H9 (cell line): ENCODE results near the gene FSHR. TPM values are rescaled to one million over a fixed set of nuclear protein-coding genes. Genes with fewer than 3 reads are reported as not detected.

ENCODE experiments used
- DNase-seq: peaks from one replicate; pipeline ENCODE4 v3.0.0-alpha.2; 2017
- H2AFZ ChIP-seq: one replicate; pipeline ENCODE4 v1.6.1; 2013; ENCODE audit warnings: mild to moderate bottlenecking, low read length, control low read depth, moderate library complexity
- H2AK5ac ChIP-seq: 2 replicates; pipeline ENCODE4 v1.6.1; 2013; ENCODE audit warnings: low read length, control low read depth, mixed read lengths; ENCODE audit not compliant: insufficient read length
- H2BK120ac ChIP-seq: one replicate; pipeline ENCODE4 v1.6.1; 2013; ENCODE audit warnings: low read depth, mild to moderate bottlenecking, low read length, control low read depth, inconsistent platforms; ENCODE audit not compliant: poor library complexity, severe bottlenecking
- H2BK12ac ChIP-seq: 2 replicates; pipeline ENCODE4 v1.6.1; 2013; ENCODE audit warnings: low read length, control low read depth, mixed read lengths, low read depth; ENCODE audit not compliant: insufficient read length
- H2BK15ac ChIP-seq: 2 replicates; pipeline ENCODE4 v1.6.1; 2013; ENCODE audit warnings: low read depth, low read length, control low read depth
- H2BK20ac ChIP-seq: one replicate; pipeline ENCODE4 v1.6.1; 2013; ENCODE audit warnings: low read depth, mild to moderate bottlenecking, low read length, control low read depth, inconsistent platforms; ENCODE audit not compliant: poor library complexity, severe bottlenecking
- H2BK5ac ChIP-seq: 2 replicates; pipeline ENCODE4 v1.6.1; 2013; ENCODE audit warnings: low read length, control low read depth, mixed read lengths; ENCODE audit not compliant: insufficient read length
- H3K14ac ChIP-seq: 2 replicates; pipeline ENCODE4 v1.6.1; 2013; ENCODE audit warnings: low read length, control low read depth; ENCODE audit not compliant: insufficient read depth
- H3K18ac ChIP-seq: 2 replicates; pipeline ENCODE4 v1.6.1; 2013; ENCODE audit warnings: low read depth, mild to moderate bottlenecking, mixed read lengths, low read length, control low read depth; ENCODE audit not compliant: insufficient read length
- H3K23ac ChIP-seq: 2 replicates; pipeline ENCODE4 v1.6.1; 2013; ENCODE audit warnings: low read length, control low read depth, mixed read lengths, low read depth; ENCODE audit not compliant: insufficient read length
- H3K23me2 ChIP-seq: 2 replicates; pipeline ENCODE4 v1.6.1; 2013; ENCODE audit warnings: low read depth, mild to moderate bottlenecking, mixed read lengths, low read length, control low read depth; ENCODE audit not compliant: insufficient read length, poor library complexity, severe bottlenecking
- H3K27ac ChIP-seq: 2 replicates; pipeline ENCODE4 v1.5.1; 2013; ENCODE audit warnings: low read length, control low read depth, mixed read lengths, low read depth; ENCODE audit not compliant: insufficient read length
- H3K27me3 ChIP-seq: 2 replicates; pipeline ENCODE4 v1.6.1; 2013; ENCODE audit warnings: low read length, control low read depth, inconsistent platforms; ENCODE audit not compliant: insufficient read depth
- H3K4ac ChIP-seq: 2 replicates; pipeline ENCODE4 v1.6.1; 2013; ENCODE audit warnings: low read depth, mild to moderate bottlenecking, control low read depth, inconsistent platforms, low read length, moderate library complexity
- H3K4me1 ChIP-seq: 2 replicates; pipeline ENCODE4 v1.6.1; 2013; ENCODE audit warnings: low read length, control low read depth, inconsistent platforms; ENCODE audit not compliant: insufficient read depth
- H3K4me2 ChIP-seq: 2 replicates; pipeline ENCODE4 v1.6.1; 2013; ENCODE audit warnings: low read length, control low read depth, mixed read lengths; ENCODE audit not compliant: insufficient read length, insufficient read depth
- H3K56ac ChIP-seq: 2 replicates; pipeline ENCODE4 v1.6.1; 2013; ENCODE audit warnings: low read depth, mild to moderate bottlenecking, mixed read lengths, low read length, control low read depth; ENCODE audit not compliant: insufficient read length
- H3K79me1 ChIP-seq: 2 replicates; pipeline ENCODE4 v1.6.1; 2013; ENCODE audit warnings: low read depth, mild to moderate bottlenecking, moderate library complexity, low read length, control low read depth, inconsistent platforms; ENCODE audit not compliant: insufficient read depth, poor library complexity, severe bottlenecking
- H3K79me2 ChIP-seq: 2 replicates; pipeline ENCODE4 v1.6.1; 2013; ENCODE audit warnings: low read length, control low read depth, inconsistent platforms; ENCODE audit not compliant: insufficient read depth
- H3K9ac ChIP-seq: 2 replicates; pipeline ENCODE4 v1.6.1; 2013; ENCODE audit warnings: low read length, control low read depth, mixed read lengths; ENCODE audit not compliant: insufficient read length; ENCODE audit errors: extremely low read depth
- H3K9me3 ChIP-seq: one replicate; pipeline ENCODE4 v1.6.1; 2013; ENCODE audit warnings: low read depth, low read length, inconsistent platforms; ENCODE audit not compliant: control insufficient read depth
- H3T11ph ChIP-seq: one replicate; pipeline ENCODE4 v1.6.1; 2013; ENCODE audit warnings: mild to moderate bottlenecking, low read length, control low read depth, inconsistent platforms
- H4K20me1 ChIP-seq: one replicate; pipeline ENCODE4 v1.6.1; 2013; ENCODE audit not compliant: control insufficient read depth, insufficient read length, insufficient read depth
- H4K5ac ChIP-seq: 2 replicates; pipeline ENCODE4 v1.6.1; 2013; ENCODE audit warnings: low read depth, mild to moderate bottlenecking, mixed read lengths, low read length, control low read depth; ENCODE audit not compliant: insufficient read length
- H4K8ac ChIP-seq: replicated peaks from 2 replicates; pipeline ENCODE4 v1.6.1; 2013; ENCODE audit warnings: low read length, control low read depth, mixed read lengths, low read depth; ENCODE audit not compliant: insufficient read length
- H4K91ac ChIP-seq: 2 replicates; pipeline ENCODE4 v1.6.1; 2013; ENCODE audit warnings: low read depth, mild to moderate bottlenecking, moderate library complexity, mixed read lengths, low read length, control low read depth; ENCODE audit not compliant: insufficient read length
- H3K27ac Mint-ChIP-seq, 3 experiments: 2 replicates in 2 of 3; 3 replicates in 1 of 3; pipeline ENCODE4 v1.8.0; 2020 to 2021; ENCODE audit warnings: mixed read lengths in 3 of 3, mild to moderate bottlenecking in 1 of 3, moderate library complexity in 1 of 3
- H3K27me3 Mint-ChIP-seq: 2 replicates; pipeline ENCODE4 v1.8.0; 2021; ENCODE audit warnings: low read depth, mild to moderate bottlenecking, moderate library complexity, mixed read lengths
- H3K36me3 Mint-ChIP-seq, 3 experiments: 2 replicates in 2 of 3; 3 replicates in 1 of 3; pipeline ENCODE4 v1.8.0; 2020 to 2021; ENCODE audit warnings: low read depth in 3 of 3, mixed read lengths in 3 of 3; ENCODE audit not compliant: insufficient read depth in 1 of 3
- H3K4me1 Mint-ChIP-seq, 2 experiments: 2 replicates each; pipeline ENCODE4 v1.8.0; 2020; ENCODE audit warnings: mixed read lengths in 2 of 2
- H3K4me3 Mint-ChIP-seq, 2 experiments: 2 replicates in 1 of 2; 3 replicates in 1 of 2; pipeline ENCODE4 v1.8.0; 2020 to 2021; ENCODE audit warnings: mild to moderate bottlenecking in 2 of 2, mixed read lengths in 2 of 2, moderate library complexity in 1 of 2
- H3K9me3 Mint-ChIP-seq, 2 experiments: 2 replicates in 1 of 2; 3 replicates in 1 of 2; pipeline ENCODE4 v1.8.0; 2020; ENCODE audit warnings: mild to moderate bottlenecking in 2 of 2, mixed read lengths in 2 of 2, moderate library complexity in 1 of 2
- CTCF ChIP-seq: fragments of 200-600 bp; sonication (generic); conservative IDR thresholded peaks from 3 replicates; pipeline ENCODE4 v1.8.0; 2021; ENCODE audit warnings: antibody characterized with exemption, mild to moderate bottlenecking
- WGBS: extraction: QIAGEN DNeasy Blood & Tissue Kit; methylation state at CpG from one replicate; pipeline ENCODE4 v1.1.7; 2013; ENCODE audit warnings: missing lambda C conversion rate, low lambda C conversion rate, mixed read lengths; ENCODE audit not compliant: insufficient read length; ENCODE audit errors: extremely low coverage; 5-methylcytosine and 5-hydroxymethylcytosine counted together
- total RNA-seq: library from RNA; stranded (reverse); gene quantifications from 2 replicates; pipeline ENCODE4 v1.2.1, GENCODE V29; 2021

FSHR gene
- total RNA-seq, 1 experiment from 2014 or later = not detected

DNA sequence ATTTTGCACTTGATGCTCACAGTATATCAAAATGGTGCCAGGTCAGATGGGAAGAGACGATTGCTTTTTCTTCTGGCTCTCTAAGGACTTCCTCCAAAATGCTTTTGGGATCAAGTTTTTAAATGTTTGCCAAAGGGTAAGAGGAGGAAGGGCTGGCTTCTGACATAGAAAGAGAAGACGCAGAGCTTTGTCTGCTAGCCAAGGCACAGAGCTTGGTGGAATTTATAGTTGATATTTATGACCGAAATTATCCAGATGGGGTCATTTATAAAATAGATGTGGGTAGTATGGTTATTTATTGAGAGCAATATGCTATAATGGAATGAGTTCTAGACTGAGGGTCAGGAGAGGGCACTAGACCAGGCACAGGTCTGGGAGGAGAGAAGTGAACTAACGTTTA, 193.3 kb downstream of the FSHR start:
- TF ChIP-seq CTCF = no peak
- Histone ChIP-seq H2BK15ac (no peak overlapping the region), H4K8ac (no peak overlapping the region), H4K20me1 (no peaks in the 10 kb centered on the region), H3K79me2 (no peaks in the 10 kb centered on the region), H2BK20ac (no peak overlapping the region), H3K18ac (no peak overlapping the region), H3K56ac (no peak overlapping the region), H3T11ph (no peak overlapping the region), H3K9me3 (no peaks in the 10 kb centered on the region), H2BK120ac (no peak overlapping the region), H3K23me2 (no peaks in the 10 kb centered on the region), H3K4ac (no peak overlapping the region), H3K9ac (no peak overlapping the region), H3K27me3 (no peaks in the 10 kb centered on the region), H3K4me2 (no peak overlapping the region), H2BK5ac (no peak overlapping the region), H3K23ac (no peak overlapping the region), H2BK12ac (no peak overlapping the region), H3K4me1 (no peaks in the 10 kb centered on the region), H2AK5ac (no peak overlapping the region), H4K91ac (no peak overlapping the region), H4K5ac (no peak overlapping the region), H3K79me1 (no peaks in the 10 kb centered on the region), H3K27ac (no peak overlapping the region), H3K14ac (no peak overlapping the region), H2AFZ (no peak overlapping the region)
- DNase-seq = no peak
- 100% methylated on average over 1 of the region's 4 CpGs for WGBS
- Mint-ChIP-seq H3K36me3 (no peaks in the 10 kb centered on the region), H3K4me3 (no peak overlapping the region), H3K9me3 (no peaks in the 10 kb centered on the region), H3K4me1 (peaks cover 4 to 6% of the 10 kb centered on the region in 2 experiments; a peak in 3 of 4 replicates), H3K27me3 (no peaks in the 10 kb centered on the region), H3K27ac (no peak overlapping the region)
